Keratinocyte (primary cell): ENCODE measurements around the gene MARCHF10. TPM values are rescaled to one million over a fixed set of nuclear protein-coding genes. Genes with fewer than 3 reads are reported as not detected.

Experiments used
- DNase-seq: peaks from one replicate; pipeline ENCODE4 v3.0.0-alpha.2; 2011; ENCODE audit warnings: low read depth, missing footprints, low spot score
- FAIRE-seq: peaks from 2 replicates; lab custom pipeline; 2011; peaks lifted over from hg19 to GRCh38; lab: Jason Lieb, UNC
- H2AFZ ChIP-seq: 2 replicates; pipeline ENCODE4 v1.6.0; 2012; ENCODE audit warnings: low read length, control low read depth, inconsistent platforms; ENCODE audit not compliant: control insufficient read depth
- H3K27ac ChIP-seq: 2 replicates; pipeline ENCODE4 v1.5.1; 2011; ENCODE audit warnings: low read length; ENCODE audit not compliant: control insufficient read depth, insufficient read depth
- H3K27me3 ChIP-seq: 3 replicates; pipeline ENCODE4 v1.6.0; 2011; ENCODE audit warnings: low read length; ENCODE audit not compliant: control insufficient read depth, insufficient read depth; ENCODE audit errors: extremely low read depth
- H3K36me3 ChIP-seq, 2 experiments: 2 replicates in 1 of 2; 3 replicates in 1 of 2; pipeline ENCODE4 v1.5.1; 2011; ENCODE audit warnings: low read length in 2 of 2, mild to moderate bottlenecking in 1 of 2; ENCODE audit not compliant: control insufficient read depth in 2 of 2, insufficient read depth in 2 of 2; ENCODE audit errors: extremely low read depth in 1 of 2
- H3K4me1 ChIP-seq: 3 replicates; pipeline ENCODE4 v1.5.1; 2011; ENCODE audit warnings: low read length; ENCODE audit not compliant: control insufficient read depth, insufficient read depth; ENCODE audit errors: extremely low read depth
- H3K4me2 ChIP-seq: 3 replicates; pipeline ENCODE4 v1.6.0; 2011; ENCODE audit warnings: low read depth, low read length; ENCODE audit not compliant: control insufficient read depth, insufficient read depth; ENCODE audit errors: extremely low read depth
- H3K4me3 ChIP-seq, 3 experiments: fragments of 200-600 bp in 1 of 3; sonication (generic) in 1 of 3; 2 replicates in 2 of 3; 3 replicates in 1 of 3; pipeline ENCODE4 v1.5.1; 2011 to 2016; ENCODE audit warnings: low read length in 3 of 3, mild to moderate bottlenecking in 3 of 3, control low read depth in 2 of 3, inconsistent platforms in 1 of 3, low read depth in 1 of 3, mixed read lengths in 1 of 3, mixed run types in 1 of 3, moderate library complexity in 1 of 3; ENCODE audit not compliant: control insufficient read depth in 2 of 3, insufficient read depth in 2 of 3; ENCODE audit errors: extremely low read depth in 1 of 3
- H3K79me2 ChIP-seq: 2 replicates; pipeline ENCODE4 v1.6.0; 2012; ENCODE audit warnings: low read length; ENCODE audit not compliant: control insufficient read depth, insufficient read depth
- H3K9ac ChIP-seq: 3 replicates; pipeline ENCODE4 v1.6.0; 2011; ENCODE audit warnings: low read length; ENCODE audit not compliant: control insufficient read depth, insufficient read depth; ENCODE audit errors: extremely low read depth
- H3K9me1 ChIP-seq: 3 replicates; pipeline ENCODE4 v1.6.0; 2011; ENCODE audit warnings: low read length; ENCODE audit not compliant: control insufficient read depth, insufficient read depth; ENCODE audit errors: extremely low read depth
- H3K9me3 ChIP-seq: 2 replicates; pipeline ENCODE4 v1.5.1; 2012; ENCODE audit warnings: low read depth, low read length; ENCODE audit not compliant: control insufficient read depth
- H4K20me1 ChIP-seq: 3 replicates; pipeline ENCODE4 v1.6.0; 2011; ENCODE audit warnings: low read length; ENCODE audit not compliant: control insufficient read depth, insufficient read depth; ENCODE audit errors: extremely low read depth
- CTCF ChIP-seq, 3 experiments: IDR thresholded peaks in 1 of 3; conservative IDR thresholded peaks in 1 of 3; optimal IDR thresholded peaks in 1 of 3; 2 replicates in 2 of 3; 3 replicates in 1 of 3; pipeline versions ENCODE3 to v1.5.1; 2011; ENCODE audit warnings: low read length in 3 of 3, mild to moderate bottlenecking in 3 of 3, moderate library complexity in 2 of 3, control low read depth in 1 of 3, inconsistent platforms in 1 of 3; ENCODE audit not compliant: insufficient read depth in 2 of 3; ENCODE audit errors: extremely low read depth in 1 of 3
- EZH2 ChIP-seq: IDR thresholded peaks from one replicate; pipeline ENCODE4 v1.6.1; 2012; ENCODE audit warnings: inconsistent platforms, mild to moderate bottlenecking, low read length, moderate library complexity
- dilution Hi-C: fragments of 300-500 bp; cut with MboI; formaldehyde crosslinking; loops from one replicate; pipeline ENCODE4 v1.7.0; 2020; ENCODE audit warnings: low sequenced_read_pairs; ENCODE audit not compliant: extremely low pct_ligation_motif_present
- polyA plus RNA-seq, 5 experiments: library from polyadenylated mRNA; depleted of rRNA in 3 of 5; stranded (reverse) in 3 of 5; stranded (forward) in 1 of 5; unstranded in 1 of 5; fragments of >200 nt; gene quantifications; 1 replicate in 1 of 5; 2 replicates in 3 of 5; 3 replicates in 1 of 5; pipeline versions ENCODE4 v1.2.1 to v1.2.3, GENCODE V29; 2011 to 2012; ENCODE audit warnings: missing spikeins in 2 of 5, low read depth in 1 of 5, low replicate concordance in 1 of 5

The MARCHF10 gene
- polyA plus RNA-seq, 1 donor (not counting 4 experiments of a cell fraction or from before 2014, with no cell fraction given): not detected

- Histone ChIP-seq H3K79me2 (no peaks in the 10 kb centered on the region), H3K9me1 (no peaks in the 10 kb centered on the region), H3K4me2 (no peak overlapping the region), H3K9ac (no peak overlapping the region), H3K36me3 (no peaks in the 10 kb centered on the region), H4K20me1 (no peaks in the 10 kb centered on the region), H3K9me3 (no peaks in the 10 kb centered on the region), H3K4me3 (no peak overlapping the region), H3K27ac (no peak overlapping the region), H3K27me3 (no peaks in the 10 kb centered on the region), H2AFZ (no peak overlapping the region), H3K4me1 (peaks cover 29% of the 10 kb centered on the region)
- no peak for FAIRE-seq
- TF ChIP-seq EZH2: no peak
- no peak for TF ChIP-seq CTCF (optimal IDR thresholded peaks at IDR 0.05 in 1 of 3, IDR thresholded peaks at IDR 0.05 in 1 of 3, conservative IDR thresholded peaks at IDR 0.05 in 1 of 3; ENCODE audit: extremely low read depth in 1 of 3, insufficient read depth in 2 of 3, low read length in 3 of 3)
- no peak for DNase-seq
- dilution Hi-C loops: no loop called here
These were observed 100.7 kb downstream of the MARCHF10 start for GRCh38 chr17:62707425-62707739.

- Histone ChIP-seq H2AFZ (no peak overlapping the region), H3K4me2 (no peak overlapping the region), H4K20me1 (no peaks in the 10 kb centered on the region), H3K9ac (no peak overlapping the region), H3K4me3 (no peak overlapping the region), H3K4me1 (peaks cover 29% of the 10 kb centered on the region), H3K9me3 (no peaks in the 10 kb centered on the region), H3K36me3 (no peaks in the 10 kb centered on the region), H3K9me1 (no peaks in the 10 kb centered on the region), H3K27me3 (no peaks in the 10 kb centered on the region), H3K27ac (no peak overlapping the region), H3K79me2 (no peaks in the 10 kb centered on the region)
- dilution Hi-C loops: no loop called here
- DNase-seq (no peak), FAIRE-seq (no peak)
- TF ChIP-seq EZH2: no peak
- TF ChIP-seq CTCF (optimal IDR thresholded peaks at IDR 0.05 in 1 of 3, IDR thresholded peaks at IDR 0.05 in 1 of 3, conservative IDR thresholded peaks at IDR 0.05 in 1 of 3; ENCODE audit: extremely low read depth in 1 of 3, insufficient read depth in 2 of 3, low read length in 3 of 3): no peak
These were observed 101.3 kb downstream of the MARCHF10 start for GRCh38 chr17:62706598-62707424.
